HPDE6-E6E7 (cell line): ENCODE measurements around the gene OGN.
A peak's percentile ranks its signal among the peaks of the same experiment; 100 is the strongest.

Experiments
- DNase-seq: peaks from one replicate; pipeline ENCODE4 v3.0.0; 2011; ENCODE audit warnings: missing footprints; ENCODE audit errors: extremely low spot score

OGN gene

DNA sequence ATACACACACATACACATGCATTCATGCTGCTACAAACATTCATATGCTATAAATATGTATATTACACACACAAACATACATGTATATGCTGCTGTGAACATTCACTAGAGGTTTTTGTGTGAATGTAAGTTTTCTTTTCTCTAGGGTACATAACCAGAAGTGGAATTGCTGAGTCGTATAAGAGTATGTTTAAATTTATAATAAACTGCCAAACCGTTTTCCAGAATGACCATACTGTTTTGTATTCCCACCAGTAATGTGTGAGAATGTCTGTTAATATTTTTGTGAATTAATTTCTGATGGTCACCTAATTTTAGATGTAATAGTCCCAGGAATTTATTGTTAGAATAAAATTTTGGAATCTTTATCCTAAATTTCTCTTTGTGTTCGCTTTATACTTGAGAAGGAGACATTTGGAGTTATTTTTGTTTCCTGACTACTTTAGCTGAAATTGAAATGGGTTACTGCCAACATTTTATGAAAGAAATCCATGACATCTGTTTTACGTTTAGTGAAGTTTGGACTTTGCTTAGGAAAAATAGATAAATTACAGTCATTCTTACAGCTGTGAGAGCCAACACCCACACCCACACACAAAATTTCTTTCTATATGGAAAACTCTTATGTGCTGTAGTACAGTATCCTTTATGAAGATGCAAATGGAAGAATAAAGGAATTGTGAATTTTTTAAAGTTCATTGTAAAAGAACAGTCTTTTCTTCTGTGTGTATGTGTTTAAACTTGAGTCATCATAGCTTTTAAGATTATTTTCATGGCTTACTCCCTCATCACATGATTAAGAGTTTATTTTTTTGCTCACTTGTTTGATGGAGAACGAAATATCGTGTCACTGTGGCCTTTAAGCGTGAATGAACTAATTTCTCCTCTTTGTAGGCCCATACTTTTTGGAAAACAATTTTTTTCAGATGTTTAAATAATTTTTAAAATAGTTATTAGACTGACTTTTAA is 54.3 kb downstream of the OGN start:
- no peak for DNase-seq

GRCh38 chr9:92345582-92345981 is 58.8 kb downstream of the OGN start:
- DNase-seq: no peak

- peak; percentile 14 for DNase-seq
These were observed 61.4 kb downstream of the OGN start for GRCh38 chr9:92342825-92343488.

- DNase-seq: no peak
These were observed 62.8 kb downstream of the OGN start for GRCh38 chr9:92341578-92341977.

DNA sequence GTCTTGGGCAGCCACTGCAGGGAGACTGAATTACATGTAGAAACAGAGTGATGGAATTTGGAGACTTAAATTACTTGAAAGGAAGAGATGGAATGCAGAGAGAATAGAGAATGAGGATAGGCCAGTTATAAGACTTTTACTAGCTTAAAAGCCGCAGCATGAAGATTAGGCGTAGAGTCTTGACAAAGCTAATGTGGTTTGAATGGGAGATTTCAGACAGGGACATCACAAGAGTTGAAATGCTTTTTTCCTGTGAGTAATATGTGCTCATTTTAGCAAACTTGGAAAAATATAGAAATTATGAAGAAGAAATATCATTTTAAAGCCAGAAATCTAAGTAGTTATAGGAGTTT is 71.1 kb downstream of the OGN start:
- no peak for DNase-seq
